ENCODE data around the gene KCNK6. TPM values are rescaled to one million over a fixed set of nuclear protein-coding genes. Genes with fewer than 3 reads are reported as not detected.

Gene KCNK6
- total RNA-seq, 2 donors from 2014 or later, result 1.3 to 3.8 TPM

DNA sequence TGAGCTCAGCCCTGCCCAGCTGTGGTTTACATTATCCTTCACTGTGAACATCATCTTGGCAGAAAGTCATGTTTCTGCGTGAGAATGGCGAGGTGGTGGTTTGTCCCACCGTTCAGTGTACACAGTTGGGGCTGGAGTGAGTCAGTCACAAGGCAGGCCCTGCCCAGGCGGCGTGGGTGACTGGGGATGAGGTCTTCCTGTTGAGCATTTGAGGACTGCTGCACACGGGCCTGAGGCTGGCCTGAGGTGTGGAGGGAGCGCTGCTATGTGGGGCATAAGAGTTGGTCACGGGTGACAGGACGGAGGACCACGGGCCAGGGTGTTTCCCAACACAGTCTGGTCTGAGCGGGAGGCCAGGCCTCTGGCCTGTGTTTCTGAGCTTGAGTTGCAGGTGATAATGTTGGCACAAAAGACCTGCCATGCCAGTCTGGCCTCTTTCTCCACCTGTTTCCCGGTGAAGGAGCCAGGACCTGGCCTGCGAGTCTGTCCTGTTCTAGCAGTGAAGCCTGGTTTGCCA lies 29.0 kb upstream of the KCNK6 start:
- H3K27me3 ChIP-seq, result no peaks in the 10 kb centered on the region
- DNase-seq (ENCODE audit: low spot score), result no peak
- no peaks in the 10 kb centered on the region for H3K4me1 ChIP-seq
- TF ChIP-seq, protein P1, sequence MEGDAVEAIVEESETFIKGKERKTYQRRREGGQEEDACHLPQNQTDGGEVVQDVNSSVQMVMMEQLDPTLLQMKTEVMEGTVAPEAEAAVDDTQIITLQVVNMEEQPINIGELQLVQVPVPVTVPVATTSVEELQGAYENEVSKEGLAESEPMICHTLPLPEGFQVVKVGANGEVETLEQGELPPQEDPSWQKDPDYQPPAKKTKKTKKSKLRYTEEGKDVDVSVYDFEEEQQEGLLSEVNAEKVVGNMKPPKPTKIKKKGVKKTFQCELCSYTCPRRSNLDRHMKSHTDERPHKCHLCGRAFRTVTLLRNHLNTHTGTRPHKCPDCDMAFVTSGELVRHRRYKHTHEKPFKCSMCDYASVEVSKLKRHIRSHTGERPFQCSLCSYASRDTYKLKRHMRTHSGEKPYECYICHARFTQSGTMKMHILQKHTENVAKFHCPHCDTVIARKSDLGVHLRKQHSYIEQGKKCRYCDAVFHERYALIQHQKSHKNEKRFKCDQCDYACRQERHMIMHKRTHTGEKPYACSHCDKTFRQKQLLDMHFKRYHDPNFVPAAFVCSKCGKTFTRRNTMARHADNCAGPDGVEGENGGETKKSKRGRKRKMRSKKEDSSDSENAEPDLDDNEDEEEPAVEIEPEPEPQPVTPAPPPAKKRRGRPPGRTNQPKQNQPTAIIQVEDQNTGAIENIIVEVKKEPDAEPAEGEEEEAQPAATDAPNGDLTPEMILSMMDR (IDR thresholded peaks at IDR 0.05), result no peak
- H3K36me3 ChIP-seq, result no peaks in the 10 kb centered on the region
- H3K9me3 ChIP-seq, result no peaks in the 10 kb centered on the region
- H3K27ac ChIP-seq, result no peak overlapping the region
- H3K4me3 ChIP-seq, result no peak overlapping the region

DNA sequence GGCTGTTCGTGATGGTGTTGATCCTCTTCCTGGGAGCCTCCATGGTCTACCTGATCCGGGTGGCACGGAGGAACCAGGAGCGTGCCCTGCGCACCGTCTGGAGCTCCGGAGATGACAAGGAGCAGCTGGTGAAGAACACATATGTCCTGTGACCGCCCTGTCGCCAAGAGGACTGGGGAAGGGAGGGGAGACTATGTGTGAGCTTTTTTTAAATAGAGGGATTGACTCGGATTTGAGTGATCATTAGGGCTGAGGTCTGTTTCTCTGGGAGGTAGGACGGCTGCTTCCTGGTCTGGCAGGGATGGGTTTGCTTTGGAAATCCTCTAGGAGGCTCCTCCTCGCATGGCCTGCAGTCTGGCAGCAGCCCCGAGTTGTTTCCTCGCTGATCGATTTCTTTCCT lies 27.8 kb upstream of the KCNK6 start:
- H3K4me3 ChIP-seq, result no peak overlapping the region
- H3K27me3 ChIP-seq, result no peaks in the 10 kb centered on the region
- no peak for DNase-seq (ENCODE audit: low spot score)
- H3K36me3 ChIP-seq, result no peaks in the 10 kb centered on the region
- no peak overlapping the region for H3K27ac ChIP-seq
- no peaks in the 10 kb centered on the region for H3K9me3 ChIP-seq
- no peaks in the 10 kb centered on the region for H3K4me1 ChIP-seq
- TF ChIP-seq, protein P1 (IDR thresholded peaks at IDR 0.05), result no peak

DNA sequence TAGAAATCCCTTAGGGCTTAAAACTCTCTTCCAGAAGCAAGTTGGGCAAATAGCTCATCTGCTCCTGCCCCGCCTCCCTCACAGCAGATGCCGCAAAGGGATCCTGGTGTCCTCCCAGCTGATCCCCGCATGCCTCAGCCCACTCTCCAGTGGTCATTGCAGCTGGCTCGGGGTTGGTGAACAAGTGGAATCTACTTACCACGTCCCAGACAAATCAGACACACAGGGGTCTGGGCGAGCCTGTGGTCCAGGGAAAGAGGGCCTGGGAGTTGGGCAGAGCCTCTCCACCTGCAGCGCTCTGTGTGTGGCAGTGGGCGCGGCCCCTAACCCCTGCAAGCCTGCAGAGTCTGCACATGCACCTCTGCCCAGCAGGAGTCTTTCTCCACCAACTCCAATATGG lies 26.4 kb upstream of the KCNK6 start:
- TF ChIP-seq, protein P1 (IDR thresholded peaks at IDR 0.05), result no peak
- no peaks in the 10 kb centered on the region for H3K9me3 ChIP-seq
- no peaks in the 10 kb centered on the region for H3K27me3 ChIP-seq
- H3K4me3 ChIP-seq, result no peak overlapping the region
- H3K36me3 ChIP-seq, result no peaks in the 10 kb centered on the region
- H3K27ac ChIP-seq, result no peak overlapping the region
- no peak for DNase-seq (ENCODE audit: low spot score)
- H3K4me1 ChIP-seq, result no peaks in the 10 kb centered on the region

DNA sequence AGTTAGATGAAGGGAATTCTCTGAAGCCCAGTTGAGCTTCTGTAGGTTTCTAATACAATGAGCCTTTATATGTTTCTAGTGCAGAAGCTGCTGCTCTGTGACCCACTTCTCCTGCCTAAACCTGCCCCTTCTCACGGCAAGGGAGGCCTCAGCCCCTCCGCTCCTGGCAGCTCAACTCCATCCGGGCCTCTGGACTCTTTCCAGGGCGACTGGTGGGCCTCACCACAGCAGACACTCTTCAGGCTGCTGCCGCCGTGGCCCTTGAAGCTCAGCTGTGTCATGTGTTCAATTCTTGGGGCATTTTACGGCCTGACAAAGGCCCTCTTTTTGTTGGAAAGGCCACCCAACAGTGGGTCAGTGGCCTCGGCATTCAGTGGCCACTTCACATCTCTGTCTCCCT lies 25.6 kb upstream of the KCNK6 start:
- Histone ChIP-seq H3K4me3 (no peak overlapping the region), H3K27me3 (no peaks in the 10 kb centered on the region), H3K27ac (no peak overlapping the region), H3K4me1 (no peaks in the 10 kb centered on the region), H3K36me3 (no peaks in the 10 kb centered on the region), H3K9me3 (no peaks in the 10 kb centered on the region)
- DNase-seq (ENCODE audit: low spot score), result no peak
- TF ChIP-seq, protein P1 (IDR thresholded peaks at IDR 0.05), result no peak

DNA sequence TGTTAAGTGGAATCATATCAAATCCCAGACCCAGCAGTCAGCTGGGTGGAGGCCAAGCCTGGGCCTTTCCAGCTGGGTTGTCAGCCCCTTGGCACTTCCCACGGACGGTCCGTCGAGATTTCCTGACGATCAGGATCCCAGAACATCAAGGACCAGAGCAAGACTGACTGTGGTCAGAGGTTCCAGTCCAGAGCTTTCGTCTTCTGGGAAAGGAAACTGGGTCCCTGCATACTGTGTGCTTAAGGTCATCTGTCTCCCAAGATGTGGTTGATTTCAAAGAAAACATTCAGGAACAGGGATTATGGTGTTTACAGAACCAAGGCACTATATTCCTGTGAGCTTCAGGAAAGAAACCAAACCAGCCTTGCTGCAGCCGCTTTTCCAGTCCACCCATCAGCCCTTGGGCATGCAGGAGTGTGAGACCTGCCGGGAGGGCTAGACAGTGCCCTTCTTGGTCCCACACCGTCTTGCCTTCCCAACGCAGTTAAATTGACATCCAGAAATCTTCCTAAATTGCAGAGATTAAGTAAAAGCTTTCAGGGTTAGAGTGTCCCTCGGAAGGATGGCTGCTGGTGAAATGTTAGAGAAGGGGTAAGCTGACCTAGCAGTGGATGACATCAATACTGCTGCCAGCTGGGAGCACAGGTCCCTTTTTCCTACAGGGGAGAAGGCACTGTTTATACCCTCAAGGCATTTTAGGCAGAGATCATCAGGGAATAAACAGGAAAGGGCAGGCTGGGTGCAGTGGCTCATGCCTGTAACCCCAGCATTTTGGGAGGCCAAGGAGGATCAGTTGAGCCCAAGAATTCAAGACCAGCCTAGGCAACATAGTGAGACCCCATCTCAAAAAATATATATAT lies 20.6 kb upstream of the KCNK6 start:
- Histone ChIP-seq H3K27me3 (no peaks in the 10 kb centered on the region), H3K36me3 (no peaks in the 10 kb centered on the region), H3K4me1 (no peaks in the 10 kb centered on the region), H3K4me3 (no peak overlapping the region), H3K27ac (no peak overlapping the region), H3K9me3 (no peaks in the 10 kb centered on the region)
- TF ChIP-seq, protein P1 (IDR thresholded peaks at IDR 0.05), result no peak
- DNase-seq (ENCODE audit: low spot score), result no peak

All from right atrium auricular region (tissue), 2 donors.